K562 (cell line): ENCODE measurements around the gene EXT2. TPM values are rescaled to one million over a fixed set of nuclear protein-coding genes. Genes with fewer than 3 reads are reported as not detected.

Source experiments
- ATAC-seq: fragments of 200-7000 bp; cut with Tn5 transposase; 3 replicates; pipeline ENCODE4 v1.9.1; 2020; ENCODE audit warnings: moderate library complexity
- BruUV-seq: library from RNA; stranded (reverse); fragments of 400-500 nt; replicated peaks from 2 replicates; lab custom pipeline; 2021; lab: Mats Ljungman, UMichigan
- CTCF ChIA-PET: fragments of 300-600 bp; formaldehyde crosslinking; extraction: SDS; loops from one replicate; lab custom pipeline; 2021; ENCODE audit warnings: low intra/inter-chr PET ratio; lab: Yijun Ruan, JAX
- POLR2A ChIA-PET: fragments of 300-600, 350-650 bp; sonication (Branson Sonifier 250); formaldehyde crosslinking; extraction: SDS; loops from one replicate; lab custom pipeline; 2021; ENCODE audit warnings: antibody characterized with exemption, inconsistent platforms; lab: Yijun Ruan, JAX
- DNase-seq, 4 experiments: peaks; one replicate each; pipeline versions ENCODE4 v3.0.0 to v3.0.0-alpha.2; 2011 to 2018; ENCODE audit warnings: low spot score in 3 of 4, mixed read lengths in 3 of 4; ENCODE audit errors: extremely low read depth in 1 of 4
- FAIRE-seq: peaks from 2 replicates; lab custom pipeline; 2011; peaks lifted over from hg19 to GRCh38; lab: Jason Lieb, UNC
- H2AFZ ChIP-seq: 2 replicates; pipeline ENCODE4 v1.6.0; 2011; ENCODE audit warnings: low read depth, low read length, control low read depth, inconsistent platforms
- H3K27ac ChIP-seq: fragments of 200-600 bp; 3 replicates; pipeline ENCODE4 v1.8.0; 2011; ENCODE audit warnings: low read depth, mild to moderate bottlenecking, control low read depth, inconsistent platforms, low read length, moderate library complexity, mixed read lengths; ENCODE audit errors: extremely low read depth
- H3K27me3 ChIP-seq, 2 experiments: fragments of 300-600 bp in 1 of 2; 2 replicates in 1 of 2; 3 replicates in 1 of 2; pipeline versions ENCODE4 v1.6.0 to v1.8.0; 2011; ENCODE audit warnings: inconsistent platforms in 2 of 2, low read length in 2 of 2, mild to moderate bottlenecking in 1 of 2, mixed read lengths in 1 of 2, moderate library complexity in 1 of 2; ENCODE audit not compliant: control insufficient read depth in 2 of 2, insufficient read depth in 2 of 2
- H3K36me3 ChIP-seq: fragments of 300-600 bp; 3 replicates; pipeline ENCODE4 v1.8.0; 2011; ENCODE audit warnings: mild to moderate bottlenecking, low read length, inconsistent platforms; ENCODE audit not compliant: control insufficient read depth, insufficient read depth
- H3K4me1 ChIP-seq, 2 experiments: fragments of 200-600 bp in 1 of 2; replicated peaks in 1 of 2; 2 replicates in 1 of 2; 3 replicates in 1 of 2; pipeline versions ENCODE4 v1.5.1 to v1.8.0; 2011; ENCODE audit warnings: inconsistent platforms in 2 of 2, low read length in 2 of 2, mild to moderate bottlenecking in 1 of 2, mixed read lengths in 1 of 2, moderate library complexity in 1 of 2; ENCODE audit not compliant: control insufficient read depth in 2 of 2, insufficient read depth in 2 of 2
- H3K4me2 ChIP-seq: 2 replicates; pipeline ENCODE4 v1.6.1; 2011; ENCODE audit warnings: low read length, control low read depth, inconsistent platforms, mixed read lengths; ENCODE audit not compliant: insufficient read depth
- H3K4me3 ChIP-seq: fragments of 200-600 bp; sonication (generic), shearing (Covaris generic); 2 replicates; pipeline ENCODE4 v1.5.1; 2016; ENCODE audit warnings: control low read depth, inconsistent platforms
- H3K79me2 ChIP-seq: fragments of 200-600 bp; 3 replicates; pipeline ENCODE4 v1.8.0; 2011; ENCODE audit warnings: low read length, inconsistent platforms; ENCODE audit not compliant: control insufficient read depth, insufficient read depth
- H3K9ac ChIP-seq, 2 experiments: 2 replicates each; pipeline versions ENCODE4 v1.6.0 to v1.6.1; 2011; ENCODE audit warnings: low read depth in 2 of 2, low read length in 2 of 2, control low read depth in 1 of 2, inconsistent platforms in 1 of 2, mild to moderate bottlenecking in 1 of 2, mixed read lengths in 1 of 2; ENCODE audit not compliant: insufficient read depth in 1 of 2
- H3K9me1 ChIP-seq: one replicate; pipeline ENCODE4 v1.6.0; 2011; ENCODE audit warnings: inconsistent platforms, mild to moderate bottlenecking, low read length, moderate library complexity; ENCODE audit not compliant: control insufficient read depth, insufficient read depth
- H3K9me3 ChIP-seq: replicated peaks from 2 replicates; pipeline ENCODE4 v1.5.1; 2011; ENCODE audit warnings: low read depth, low read length, inconsistent platforms; ENCODE audit not compliant: control insufficient read depth, insufficient read depth
- H4K20me1 ChIP-seq: replicated peaks from 2 replicates; pipeline ENCODE4 v1.6.1; 2011; ENCODE audit warnings: low read length, inconsistent platforms, mixed read lengths; ENCODE audit not compliant: control insufficient read depth, insufficient read depth
- ARID2 ChIP-seq: fragments of 450-650 bp; IDR thresholded peaks from 2 replicates; pipeline ENCODE4 v1.6.1; 2017; ENCODE audit warnings: antibody characterized with exemption, mild to moderate bottlenecking
- BACH1 ChIP-seq: fragments of 200-800 bp; sonication (Bioruptor generic); IDR thresholded peaks from 2 replicates; pipeline ENCODE4 v1.6.1; 2016; ENCODE audit warnings: missing genetic modification characterization, missing compliant biosample characterization
- EHMT2 ChIP-seq: fragments of 450-650 bp; IDR thresholded peaks from 2 replicates; pipeline ENCODE4 v1.6.1; 2018; ENCODE audit warnings: antibody characterized with exemption
- GABPB1 ChIP-seq: sonication (generic); formaldehyde crosslinking; IDR thresholded peaks from 2 replicates; pipeline ENCODE4 v1.8.0; 2022; ENCODE audit warnings: mild to moderate bottlenecking, missing genetic modification reagents
- MXI1 ChIP-seq: IDR thresholded peaks from 2 replicates; pipeline ENCODE4 v1.6.1; 2011; ENCODE audit warnings: low read depth, mild to moderate bottlenecking, improper control_type of control experiment, low read length
- NFE2L1 ChIP-seq: fragments of 450-650 bp; IDR thresholded peaks from 2 replicates; pipeline ENCODE4 v1.6.1; 2016; ENCODE audit warnings: missing genetic modification characterization, low read depth, mild to moderate bottlenecking, missing compliant biosample characterization, moderate library complexity, borderline replicate concordance
- RAD21 ChIP-seq, 2 experiments: fragments of 250-450 bp in 1 of 2; fragments of 450-650 bp in 1 of 2; sonication (Bioruptor Pico) in 1 of 2; formaldehyde crosslinking in 1 of 2; IDR thresholded peaks in 1 of 2; conservative IDR thresholded peaks in 1 of 2; 2 replicates each; pipeline versions ENCODE4 v1.4.0 to v1.8.0; 2020 to 2022; ENCODE audit warnings: mild to moderate bottlenecking in 2 of 2, moderate library complexity in 1 of 2
- WGBS: fragments of 100-300 bp; shearing (Covaris generic); methylation state at CpG from one replicate; pipeline ENCODE4 v1.1.6; 2016; ENCODE audit warnings: low coverage, mixed read lengths; ENCODE audit not compliant: insufficient coverage; ENCODE audit errors: missing lambda C conversion rate; 5-methylcytosine and 5-hydroxymethylcytosine counted together
- in situ Hi-C: fragments of 300-500 bp; cut with MboI; formaldehyde crosslinking; loops from 4 replicates; pipeline ENCODE4 v1.15.0; 2018; ENCODE audit warnings: inconsistent platforms, mixed read lengths
- intact Hi-C: fragments of 100-400 bp; cut with micrococcal nuclease; formaldehyde crosslinking; loops from 2 replicates; pipeline ENCODE4 v1.14.2; 2022
- polyA plus RNA-seq, 8 experiments: library from polyadenylated mRNA; depleted of rRNA in 4 of 8; stranded (reverse) in 5 of 8; unstranded in 3 of 8; fragments of >200 nt; fragmentation: Nextera tagmentation in 2 of 8; fragmentation: Illumina TruSeq in 1 of 8; extraction: Ambion mirVana in 2 of 8; extraction: Trizol in 1 of 8; gene quantifications; 2 replicates each; pipeline versions ENCODE4 v1.2.1 to v1.2.3, GENCODE V29; 2011 to 2014; ENCODE audit warnings: inconsistent platforms in 1 of 8, missing spikeins in 1 of 8
- total RNA-seq, 7 experiments: library from RNA; depleted of rRNA in 6 of 7; stranded (reverse); fragments of >200 nt in 6 of 7; fragmentation: Illumina TruSeq in 2 of 7; extraction: Trizol in 2 of 7; gene quantifications; 2 replicates each; pipeline versions ENCODE4 v1.2.1 to v1.2.3, GENCODE V29; 2011 to 2021; ENCODE audit warnings: low replicate concordance in 1 of 7
- TF ChIP-seq, protein P1 (sequence below): sonication (generic); formaldehyde crosslinking; IDR thresholded peaks from 2 replicates; pipeline ENCODE4 v1.9.0; 2022; ENCODE audit warnings: mild to moderate bottlenecking, missing genetic modification reagents
- TF ChIP-seq, protein P2 (sequence below): IDR thresholded peaks from 2 replicates; pipeline ENCODE4 v1.6.1; 2011; ENCODE audit warnings: borderline replicate concordance, low read depth, mild to moderate bottlenecking, moderate library complexity, low read length; ENCODE audit not compliant: insufficient read depth, poor library complexity, severe bottlenecking

The EXT2 gene
- total and polyA plus RNA-seq, 9 of the 15 experiments (the other 6 are each of a cell fraction or from before 2014, with no cell fraction given) = 7.5 to 52.1 (median 38.1) TPM

DNA sequence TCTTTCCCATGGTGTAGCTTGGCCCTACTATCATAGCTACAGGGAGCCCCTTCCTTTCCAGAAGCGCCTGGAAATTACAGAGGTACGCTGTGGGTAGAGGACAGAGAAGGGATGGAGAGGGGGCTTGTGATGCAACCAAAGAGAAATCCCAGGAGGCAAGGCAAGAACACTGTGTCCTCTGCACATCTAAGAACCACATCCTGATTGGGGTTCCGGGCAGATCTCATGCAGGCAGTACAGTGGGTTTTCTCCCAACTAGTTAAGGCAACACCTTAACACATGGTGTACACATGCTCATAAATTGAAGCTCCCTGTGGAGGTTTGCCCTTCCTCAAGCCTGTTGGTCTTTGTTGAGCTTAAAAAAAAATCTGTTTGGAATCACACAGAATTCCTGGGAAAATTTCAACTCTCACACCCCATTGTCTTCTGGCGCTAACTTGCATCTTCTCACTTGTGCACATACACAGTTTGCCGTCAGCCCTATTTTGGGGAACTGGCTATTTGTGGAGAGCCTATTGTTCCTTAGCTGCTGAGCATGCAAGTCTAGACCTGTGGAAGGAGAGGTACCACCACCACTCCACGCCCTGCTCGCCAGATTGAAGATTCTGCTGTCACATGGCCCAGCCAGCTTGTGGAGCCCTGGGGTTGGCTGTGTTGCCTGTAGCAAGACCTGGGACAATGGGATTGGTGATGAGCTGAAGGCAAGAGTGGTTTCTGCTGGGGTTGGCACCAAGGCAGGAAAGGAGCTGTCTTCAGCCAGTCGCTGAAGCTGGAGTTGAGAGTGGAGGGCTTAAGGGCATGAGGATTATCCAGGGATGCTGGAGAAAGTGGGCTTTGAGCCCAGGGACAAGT lies 162.1 kb downstream of the EXT2 start:
- WGBS = 89% methylated on average over 8 of the region's 8 CpGs
- no peak for ATAC-seq
- ChIA-PET CTCF (interaction anchor here (1.1 kb wide), 1 partner anchor 124 kb away, joined by 3 read pairs; no protein-coding TSS in a partner anchor), POLR2A (interaction anchor here (0.6 to 3.0 kb wide), 5 partner anchors 9 to 224 kb away, joined by 3 to 16 read pairs (median 4); no protein-coding TSS in a partner anchor)
- no peak overlapping the region for H3K4me3 ChIP-seq
- intact Hi-C loops (loop anchor here (5.0 kb wide), 1 partner anchor 125 kb away; no protein-coding TSS in a partner anchor), in situ Hi-C loops (no loop called here)
- H3K27me3 ChIP-seq = no peaks in the 10 kb centered on the region
- H3K9me3 ChIP-seq = peaks cover 4% of the 10 kb centered on the region; the same call in 1 of the 2 replicates
- BruUV-seq = no TSS peak
- H3K4me1 ChIP-seq = peaks cover 3 to 18% of the 10 kb centered on the region in 2 experiments
- DNase-seq = no peak
- FAIRE-seq = no peak
- H3K79me2 ChIP-seq = no peaks in the 10 kb centered on the region
- H3K9me1 ChIP-seq = no peaks in the 10 kb centered on the region
- no peak overlapping the region for H3K27ac ChIP-seq
- H3K36me3 ChIP-seq = no peaks in the 10 kb centered on the region
- TF ChIP-seq GABPB1 (CRISPR knock-in tag) (no peak), NFE2L1 (no peak), EHMT2 (0 out of 2 replicates have a peak, but pooled peaks have one; percentile 16)
- TF ChIP-seq, all 486 proteins: peak for 1
- no peak overlapping the region for H3K9ac ChIP-seq
- no peak overlapping the region for H3K4me2 ChIP-seq
- no peaks in the 10 kb centered on the region for H4K20me1 ChIP-seq
- no peak overlapping the region for H2AFZ ChIP-seq

DNA sequence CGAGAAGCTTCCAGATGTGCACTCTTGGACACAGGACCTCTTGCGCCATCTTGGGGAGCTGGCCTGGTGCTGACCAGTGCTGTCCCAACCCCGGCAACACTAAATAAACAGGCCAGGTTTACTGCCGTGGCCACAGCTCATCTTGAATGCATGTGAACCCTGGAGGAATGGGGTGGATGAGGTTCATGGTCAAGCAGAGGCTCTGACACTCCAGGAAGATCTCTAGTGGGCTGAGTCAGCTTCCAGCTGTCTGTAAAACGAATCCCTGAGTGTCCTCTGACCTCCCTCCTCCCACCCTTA lies 162.7 kb downstream of the EXT2 start:
- intact Hi-C loops = loop anchor here (5.0 kb wide), 1 partner anchor 126 kb away; no protein-coding TSS in a partner anchor
- POLR2A ChIA-PET = interaction anchor here (1.0 to 3.0 kb wide), 4 partner anchors 10 to 17 kb away, joined by 4 to 16 read pairs (median 5); no protein-coding TSS in a partner anchor
- ATAC-seq = peak; percentile 75
- Histone ChIP-seq H3K4me2 (no peak overlapping the region), H3K9me3 (no peaks in the 10 kb centered on the region; the same call in 1 of the 2 replicates), H3K4me3 (no peak overlapping the region), H3K27me3 (no peaks in the 10 kb centered on the region), H3K4me1 (peaks cover 6 to 18% of the 10 kb centered on the region in 2 experiments), H2AFZ (no peak overlapping the region), H4K20me1 (no peaks in the 10 kb centered on the region), H3K9ac (no peak overlapping the region), H3K79me2 (no peaks in the 10 kb centered on the region), H3K36me3 (no peaks in the 10 kb centered on the region), H3K9me1 (no peaks in the 10 kb centered on the region), H3K27ac (no peak overlapping the region)
- DNase-seq = peak in 1 of 4 experiments; percentile 22
- CTCF ChIA-PET = interaction anchor here (0.6 kb wide), 1 partner anchor 123 kb away, joined by 3 read pairs; no protein-coding TSS in a partner anchor
- no peak for FAIRE-seq
- WGBS = 35% methylated on average over 5 of the region's 5 CpGs
- in situ Hi-C loops = no loop called here
- BruUV-seq = no TSS peak
- TF ChIP-seq BACH1 (tag) = no peak
- no peak for TF ChIP-seq MXI1
- TF ChIP-seq ARID2 = no peak
- TF ChIP-seq, protein P1, sequence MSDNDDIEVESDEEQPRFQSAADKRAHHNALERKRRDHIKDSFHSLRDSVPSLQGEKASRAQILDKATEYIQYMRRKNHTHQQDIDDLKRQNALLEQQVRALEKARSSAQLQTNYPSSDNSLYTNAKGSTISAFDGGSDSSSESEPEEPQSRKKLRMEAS (CRISPR knock-in tag) = no peak
- peak in 1 of 2 experiments; percentile 48; a peak in 2 of 4 replicates for TF ChIP-seq RAD21 (CRISPR knock-in tag; conservative IDR thresholded peaks at IDR 0.05 in 1 of 2, IDR thresholded peaks at IDR 0.05 in 1 of 2)
- TF ChIP-seq, protein P2, sequence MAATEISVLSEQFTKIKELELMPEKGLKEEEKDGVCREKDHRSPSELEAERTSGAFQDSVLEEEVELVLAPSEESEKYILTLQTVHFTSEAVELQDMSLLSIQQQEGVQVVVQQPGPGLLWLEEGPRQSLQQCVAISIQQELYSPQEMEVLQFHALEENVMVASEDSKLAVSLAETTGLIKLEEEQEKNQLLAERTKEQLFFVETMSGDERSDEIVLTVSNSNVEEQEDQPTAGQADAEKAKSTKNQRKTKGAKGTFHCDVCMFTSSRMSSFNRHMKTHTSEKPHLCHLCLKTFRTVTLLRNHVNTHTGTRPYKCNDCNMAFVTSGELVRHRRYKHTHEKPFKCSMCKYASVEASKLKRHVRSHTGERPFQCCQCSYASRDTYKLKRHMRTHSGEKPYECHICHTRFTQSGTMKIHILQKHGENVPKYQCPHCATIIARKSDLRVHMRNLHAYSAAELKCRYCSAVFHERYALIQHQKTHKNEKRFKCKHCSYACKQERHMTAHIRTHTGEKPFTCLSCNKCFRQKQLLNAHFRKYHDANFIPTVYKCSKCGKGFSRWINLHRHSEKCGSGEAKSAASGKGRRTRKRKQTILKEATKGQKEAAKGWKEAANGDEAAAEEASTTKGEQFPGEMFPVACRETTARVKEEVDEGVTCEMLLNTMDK = peak; percentile 34
